ENCODE measurements around the gene CCDC172. TPM values are rescaled to one million over a fixed set of nuclear protein-coding genes. Genes with fewer than 3 reads are reported as not detected.

The CCDC172 gene
- total RNA-seq, 2 experiments from 2014 or later, result not detected

DNA sequence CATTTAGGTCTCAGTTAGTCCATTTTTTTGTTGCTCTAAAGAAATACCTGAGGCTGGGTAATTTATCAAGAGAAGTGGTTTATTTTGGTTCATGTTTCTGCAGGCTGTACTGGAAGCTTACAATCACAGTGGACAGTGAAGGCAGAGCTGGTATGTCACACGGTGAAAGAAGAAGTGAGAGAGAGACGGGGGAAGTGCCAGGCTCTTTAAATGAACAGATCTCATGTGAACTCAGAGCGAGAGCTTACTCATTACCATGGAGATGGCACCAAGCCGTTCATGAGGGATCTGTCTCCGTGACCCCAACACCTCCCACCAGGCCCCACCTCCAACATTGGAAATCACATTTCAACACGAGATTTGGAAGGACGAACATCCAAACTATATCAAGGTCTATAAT, 84.5 kb downstream of the CCDC172 start:
- Mint-ChIP-seq H3K27ac (no peak overlapping the region), H3K9me3 (no peaks in the 10 kb centered on the region), H3K36me3 (ENCODE audit: low read depth) (no peaks in the 10 kb centered on the region), H3K4me1 (ENCODE audit: low read depth) (no peaks in the 10 kb centered on the region), H3K4me3 (no peak overlapping the region), H3K27me3 (ENCODE audit: low read depth) (peaks cover 11% of the 10 kb centered on the region)
- no peak for DNase-seq
- CTCF ChIA-PET, result no interaction called here
- intact Hi-C loops (cut with micrococcal nuclease), result no loop called here

DNA sequence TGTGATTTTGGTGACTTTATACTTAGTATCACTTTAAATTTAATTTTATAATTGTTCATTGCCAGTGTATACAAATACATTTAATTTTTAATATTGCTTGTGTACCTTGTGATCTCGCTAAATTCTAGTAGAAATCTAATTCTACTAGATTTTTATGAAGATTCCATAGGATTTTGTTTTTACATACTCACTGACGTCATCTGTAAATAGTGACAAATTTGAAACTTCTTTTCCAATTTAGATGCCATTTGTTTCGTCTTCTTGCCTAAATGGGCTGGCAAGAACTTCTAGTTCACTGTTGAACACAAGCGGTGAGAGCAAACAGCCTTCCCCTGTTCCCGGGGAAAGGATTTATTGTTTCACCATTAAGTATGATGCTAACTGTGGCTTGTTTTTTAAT, 86.1 kb downstream of the CCDC172 start:
- CTCF ChIA-PET, result no interaction called here
- H3K4me1 Mint-ChIP-seq (ENCODE audit: low read depth), result no peaks in the 10 kb centered on the region
- H3K27me3 Mint-ChIP-seq (ENCODE audit: low read depth), result peaks cover 11% of the 10 kb centered on the region
- H3K27ac Mint-ChIP-seq, result no peak overlapping the region
- no peaks in the 10 kb centered on the region for H3K36me3 Mint-ChIP-seq (ENCODE audit: low read depth)
- H3K4me3 Mint-ChIP-seq, result no peak overlapping the region
- no peak for DNase-seq
- intact Hi-C loops (cut with micrococcal nuclease), result no loop called here
- no peaks in the 10 kb centered on the region for H3K9me3 Mint-ChIP-seq

DNA sequence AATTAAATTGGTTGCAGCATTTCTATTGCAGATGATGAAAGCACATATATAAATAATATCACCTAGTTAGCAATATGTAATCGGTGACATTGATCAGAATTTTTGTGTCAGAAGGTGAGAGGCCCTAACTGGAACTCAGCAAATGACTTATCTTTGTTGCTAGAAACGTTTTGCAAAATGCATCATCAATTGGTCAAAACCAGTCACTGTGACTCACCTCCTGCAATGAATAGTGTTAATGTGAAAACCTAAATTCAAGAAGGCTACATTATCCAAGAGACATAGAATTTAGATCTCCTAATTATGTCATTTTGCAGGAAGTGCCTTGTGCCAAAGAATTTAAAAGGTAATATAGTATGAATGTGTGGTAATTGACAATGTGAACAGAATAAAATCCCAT, 93.6 kb downstream of the CCDC172 start:
- CTCF ChIA-PET, result no interaction called here

DNA sequence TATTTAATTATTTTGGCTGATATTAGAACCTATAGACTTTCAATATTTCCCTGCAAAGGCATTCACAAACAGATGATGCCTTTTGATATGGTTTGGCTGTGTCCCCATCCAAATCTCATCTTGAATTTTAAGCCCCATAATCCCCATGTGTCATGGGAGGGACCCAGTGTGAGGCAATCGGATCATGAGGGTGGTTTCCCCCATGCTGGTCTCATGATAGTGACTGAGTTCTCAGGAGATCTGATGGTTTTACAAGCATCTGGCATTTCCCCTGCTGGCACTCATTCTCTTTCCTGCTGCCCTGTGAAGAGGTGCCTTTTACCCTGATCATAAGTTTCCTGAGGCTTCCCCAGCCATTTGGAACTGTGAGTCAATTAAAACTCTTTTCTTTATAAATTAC, 94.1 kb downstream of the CCDC172 start:
- no peak for DNase-seq
- Mint-ChIP-seq H3K9me3 (no peaks in the 10 kb centered on the region), H3K27me3 (ENCODE audit: low read depth) (peaks cover under 1% of the 10 kb centered on the region), H3K4me3 (no peak overlapping the region), H3K36me3 (ENCODE audit: low read depth) (no peaks in the 10 kb centered on the region), H3K4me1 (ENCODE audit: low read depth) (no peaks in the 10 kb centered on the region), H3K27ac (no peak overlapping the region)
- CTCF ChIA-PET, result no interaction called here
- intact Hi-C loops (cut with micrococcal nuclease), result no loop called here

More for the DNA sequence above, 93.6 kb downstream of the CCDC172 start:
- Mint-ChIP-seq H3K9me3 (no peaks in the 10 kb centered on the region), H3K4me3 (no peak overlapping the region), H3K4me1 (ENCODE audit: low read depth) (no peaks in the 10 kb centered on the region), H3K36me3 (ENCODE audit: low read depth) (no peaks in the 10 kb centered on the region), H3K27ac (no peak overlapping the region), H3K27me3 (ENCODE audit: low read depth) (peaks cover 4% of the 10 kb centered on the region)
- intact Hi-C loops (cut with micrococcal nuclease), result no loop called here
- DNase-seq, result no peak

DNA sequence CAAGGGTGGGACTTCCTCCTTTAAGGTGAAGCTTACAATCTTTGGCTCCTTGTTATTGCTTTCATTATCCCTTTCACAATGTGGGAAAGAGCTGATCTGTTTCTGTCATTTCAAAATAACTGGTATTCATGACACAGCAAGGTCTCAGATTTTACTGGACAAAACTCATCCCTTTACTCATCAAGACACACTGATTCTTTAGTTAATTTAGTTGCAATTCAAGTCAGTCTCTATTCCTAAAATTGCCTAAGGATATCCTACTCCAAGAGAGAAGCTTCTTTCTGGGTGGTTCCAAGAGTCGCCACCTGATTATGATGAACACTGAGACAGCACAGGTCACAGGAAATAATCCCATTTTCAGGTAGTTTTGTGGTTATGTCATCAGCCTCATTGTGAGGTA, 97.6 kb downstream of the CCDC172 start:
- Mint-ChIP-seq H3K9me3 (no peaks in the 10 kb centered on the region), H3K4me1 (ENCODE audit: low read depth) (no peaks in the 10 kb centered on the region), H3K27ac (no peak overlapping the region), H3K4me3 (no peak overlapping the region), H3K27me3 (ENCODE audit: low read depth) (peaks cover 2% of the 10 kb centered on the region), H3K36me3 (ENCODE audit: low read depth) (no peaks in the 10 kb centered on the region)
- DNase-seq, result no peak
- intact Hi-C loops (cut with micrococcal nuclease), result no loop called here
- CTCF ChIA-PET, result no interaction called here

DNA sequence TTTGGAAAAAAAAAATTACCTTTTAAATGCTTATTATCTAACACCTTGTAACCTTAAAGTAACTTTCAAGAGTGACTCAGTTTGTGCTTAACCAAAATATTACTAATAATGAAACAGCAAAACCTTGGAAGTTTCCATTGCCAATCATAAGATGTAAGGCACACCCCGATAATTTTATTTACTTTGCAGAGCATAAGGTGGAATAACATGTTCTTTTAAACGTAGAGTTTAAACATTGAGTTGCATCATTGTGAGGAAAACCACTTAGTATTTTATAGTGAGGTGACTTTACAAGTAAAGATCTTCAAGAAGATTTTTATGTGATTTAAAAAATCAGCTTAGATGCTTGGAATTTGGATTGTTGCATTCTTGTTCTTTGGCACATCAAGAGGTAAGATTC, 103.4 kb downstream of the CCDC172 start, which contains the start of gene PNLIPRP3:
Gene PNLIPRP3, plus strand, starts transcription at position 177 of the 400 bp plus-strand sequence. Its CDS starts 166 bp downstream, at position 343.
- Mint-ChIP-seq H3K27ac (no peak within 1 kb of the TSS), H3K27me3 (ENCODE audit: low read depth) (peaks cover 4% of the 10 kb centered on the region), H3K4me1 (ENCODE audit: low read depth) (no peaks in the 10 kb centered on the region), H3K9me3 (no peaks in the 10 kb centered on the region), H3K36me3 (ENCODE audit: low read depth) (no peaks in the 10 kb centered on the region), H3K4me3 (no peak within 1 kb of the TSS)
- intact Hi-C loops (cut with micrococcal nuclease), result no loop called here
- DNase-seq, result no peak
- CTCF ChIA-PET, result no interaction called here

DNA sequence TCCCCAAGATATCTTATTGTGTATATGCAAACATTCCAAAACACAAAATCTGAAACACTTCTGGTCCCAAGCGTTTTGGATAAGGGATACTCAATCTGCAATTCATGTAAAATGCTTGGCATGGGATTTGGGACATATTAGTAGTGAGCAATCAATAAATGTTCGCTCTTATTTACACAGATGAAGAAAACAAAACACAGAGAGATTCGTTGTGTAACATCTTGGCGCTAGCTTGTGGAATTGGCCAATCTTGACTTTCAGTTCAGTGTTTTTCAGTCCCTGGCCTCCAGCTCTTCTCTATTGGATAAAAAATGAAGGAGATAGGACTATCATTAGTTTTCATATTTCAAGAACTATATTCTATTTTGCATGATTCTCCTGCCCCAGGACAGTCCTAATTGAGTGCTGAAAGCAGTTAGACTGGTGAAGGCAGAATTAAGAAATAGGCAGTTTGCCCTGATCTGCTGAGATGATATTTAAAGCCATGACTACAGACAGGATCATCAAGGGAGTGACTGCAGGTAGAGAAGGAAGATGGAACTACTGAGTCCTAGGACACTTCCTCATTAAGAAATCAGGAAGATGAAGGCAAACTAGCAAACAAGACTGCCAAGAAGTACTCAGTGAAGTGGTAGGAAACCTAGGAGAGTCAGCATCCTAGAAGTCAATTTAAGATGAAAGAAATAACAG, 105.2 kb downstream of the CCDC172 start:
- H3K9me3 Mint-ChIP-seq, result no peaks in the 10 kb centered on the region
- CTCF ChIA-PET, result no interaction called here
- intact Hi-C loops (cut with micrococcal nuclease), result no loop called here
- no peak overlapping the region for H3K27ac Mint-ChIP-seq
- no peak overlapping the region for H3K4me3 Mint-ChIP-seq
- DNase-seq, result no peak
- H3K36me3 Mint-ChIP-seq (ENCODE audit: low read depth), result no peaks in the 10 kb centered on the region
- H3K27me3 Mint-ChIP-seq (ENCODE audit: low read depth), result peaks cover 4% of the 10 kb centered on the region
- H3K4me1 Mint-ChIP-seq (ENCODE audit: low read depth), result no peaks in the 10 kb centered on the region

Other genes with a start within 250 kb of the CCDC172 start
- gene GFRA1, start 51.2 kb upstream of the CCDC172 start, total RNA-seq, result not detected
- gene PNLIPRP3, start 103.4 kb downstream of the CCDC172 start, total RNA-seq, result not detected
- gene PNLIP, start 221.5 kb downstream of the CCDC172 start, total RNA-seq, result not detected

Measured in activated naive CD4-positive, alpha-beta T cell treated with anti-CD3 and anti-CD28 coated beads for 36 hours (primary cell).